Epithelial cell of proximal tubule (primary cell): ENCODE data around the gene MTUS2. TPM values are rescaled to one million over a fixed set of nuclear protein-coding genes. Genes with fewer than 3 reads are reported as not detected.
A peak's percentile ranks its signal among the peaks of the same experiment; 100 is the strongest.

Experiments used
- DNase-seq: peaks from one replicate; pipeline ENCODE4 v3.0.0-alpha.2; 2011; ENCODE audit warnings: low read depth
- H3K4me3 ChIP-seq: 2 replicates; pipeline ENCODE4 v1.5.1; 2011; ENCODE audit warnings: low read depth, mild to moderate bottlenecking, low read length
- total RNA-seq: library from RNA; depleted of rRNA; stranded (reverse); fragments of >200 nt; gene quantifications from 2 replicates; pipeline ENCODE4 v1.2.3, GENCODE V29; 2015
- TF ChIP-seq, protein P1 (sequence below): conservative IDR thresholded peaks from 2 replicates; pipeline ENCODE4 v1.5.1; 2012; ENCODE audit warnings: low read depth, mild to moderate bottlenecking, low read length

Gene MTUS2
- total RNA-seq, 1 donor from 2014 or later = not detected

DNA sequence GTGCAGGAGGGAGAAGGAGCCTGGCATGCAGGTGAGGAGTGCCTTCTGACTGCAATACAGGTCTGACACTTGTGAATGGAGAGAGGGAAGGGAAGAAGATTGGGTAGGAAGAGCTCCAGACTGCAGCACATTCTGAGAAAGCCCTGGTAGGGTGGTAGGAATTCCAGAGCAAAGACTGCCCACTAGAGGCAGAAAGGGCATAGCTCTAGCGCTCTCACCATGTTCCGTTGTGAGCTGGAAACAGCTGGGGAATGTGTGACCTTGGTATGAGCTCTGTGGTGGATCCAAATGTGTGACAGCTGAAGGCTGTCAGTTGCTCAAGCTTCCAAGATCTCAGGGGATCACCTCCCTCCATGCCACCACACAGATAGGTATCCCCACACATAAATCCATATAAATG is 2.9 kb upstream of the MTUS2 start:
- TF ChIP-seq, protein P1, sequence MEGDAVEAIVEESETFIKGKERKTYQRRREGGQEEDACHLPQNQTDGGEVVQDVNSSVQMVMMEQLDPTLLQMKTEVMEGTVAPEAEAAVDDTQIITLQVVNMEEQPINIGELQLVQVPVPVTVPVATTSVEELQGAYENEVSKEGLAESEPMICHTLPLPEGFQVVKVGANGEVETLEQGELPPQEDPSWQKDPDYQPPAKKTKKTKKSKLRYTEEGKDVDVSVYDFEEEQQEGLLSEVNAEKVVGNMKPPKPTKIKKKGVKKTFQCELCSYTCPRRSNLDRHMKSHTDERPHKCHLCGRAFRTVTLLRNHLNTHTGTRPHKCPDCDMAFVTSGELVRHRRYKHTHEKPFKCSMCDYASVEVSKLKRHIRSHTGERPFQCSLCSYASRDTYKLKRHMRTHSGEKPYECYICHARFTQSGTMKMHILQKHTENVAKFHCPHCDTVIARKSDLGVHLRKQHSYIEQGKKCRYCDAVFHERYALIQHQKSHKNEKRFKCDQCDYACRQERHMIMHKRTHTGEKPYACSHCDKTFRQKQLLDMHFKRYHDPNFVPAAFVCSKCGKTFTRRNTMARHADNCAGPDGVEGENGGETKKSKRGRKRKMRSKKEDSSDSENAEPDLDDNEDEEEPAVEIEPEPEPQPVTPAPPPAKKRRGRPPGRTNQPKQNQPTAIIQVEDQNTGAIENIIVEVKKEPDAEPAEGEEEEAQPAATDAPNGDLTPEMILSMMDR = peak; percentile 13
- no peak overlapping the region for H3K4me3 ChIP-seq
- DNase-seq = no peak

DNA sequence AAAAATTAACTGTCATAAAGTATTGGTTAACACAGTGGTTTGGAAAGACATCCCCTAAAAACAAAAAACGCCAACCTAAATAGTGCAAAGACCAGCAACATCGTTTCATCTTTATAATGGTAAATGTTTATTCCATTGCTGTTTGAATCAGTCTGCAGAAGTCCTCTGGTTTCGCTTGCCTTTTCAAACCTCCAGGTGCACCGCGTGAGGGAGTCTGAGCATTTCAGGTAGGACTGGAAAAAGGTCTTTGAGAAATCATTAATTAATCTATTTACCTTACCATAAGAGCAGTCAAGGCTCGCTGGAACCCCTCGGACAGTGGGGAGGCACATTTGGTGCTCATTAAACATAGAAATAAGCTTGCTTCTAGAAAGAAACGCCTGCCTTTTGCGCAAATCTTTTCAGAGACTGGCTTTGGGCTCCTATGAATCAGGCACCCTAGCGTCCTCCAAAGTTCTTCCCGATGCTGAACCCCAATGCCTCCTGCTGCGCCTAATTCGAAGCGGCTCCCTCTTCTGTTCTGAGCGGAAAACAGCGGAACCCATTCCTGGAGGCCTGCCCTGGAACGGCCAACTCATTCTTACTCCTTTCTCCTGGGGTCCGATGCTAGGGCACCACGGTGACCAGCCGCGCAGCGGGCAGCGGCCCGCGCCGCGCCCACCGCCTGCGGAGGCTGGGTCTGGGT is 951 bp upstream of the MTUS2 start:
- TF ChIP-seq, protein P1 = no peak
- no peak for DNase-seq
- H3K4me3 ChIP-seq = no peak overlapping the region

DNA sequence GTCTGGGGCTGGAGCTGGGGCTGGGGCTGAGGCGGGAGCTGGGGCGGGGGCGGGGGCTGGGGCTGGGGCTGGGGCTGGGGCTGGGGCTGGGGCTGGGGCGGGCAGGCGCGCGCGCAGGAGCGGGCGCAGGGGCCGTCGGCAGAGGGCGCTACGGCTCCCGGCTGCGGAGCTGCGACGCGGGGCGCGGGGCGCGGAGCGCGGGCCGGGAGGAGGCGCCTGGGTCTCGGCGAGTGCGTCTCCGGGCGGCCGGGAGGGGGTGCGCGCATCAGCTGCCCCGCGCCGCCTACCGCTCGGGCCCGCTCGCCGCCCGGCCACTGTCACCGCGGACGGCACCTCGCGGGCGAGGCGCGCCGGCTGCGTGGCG is 422 bp upstream of the MTUS2 start:
- TF ChIP-seq, protein P1 = no peak
- no peak overlapping the region for H3K4me3 ChIP-seq
- DNase-seq = no peak

DNA sequence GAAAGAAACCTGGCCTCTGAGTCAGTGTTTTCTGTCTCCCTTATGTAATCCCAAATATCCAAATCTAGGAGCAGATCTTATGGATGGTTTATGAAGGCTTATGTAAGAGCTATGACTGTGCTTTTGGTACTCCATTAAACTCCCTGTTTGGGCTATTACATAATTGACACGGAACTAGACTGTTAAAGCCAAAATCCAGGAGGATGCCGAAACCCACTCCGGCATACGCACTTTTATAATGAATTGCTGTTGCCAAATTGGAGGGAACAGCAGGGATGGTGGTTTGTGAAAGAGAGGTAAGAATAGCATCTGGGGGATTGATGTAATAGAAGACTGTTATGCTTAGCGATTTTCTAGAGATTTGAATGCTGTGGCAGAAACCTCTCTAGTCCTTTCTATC is 2.0 kb downstream of the MTUS2 start:
- H3K4me3 ChIP-seq = no peak overlapping the region
- TF ChIP-seq, protein P1 = no peak

DNA sequence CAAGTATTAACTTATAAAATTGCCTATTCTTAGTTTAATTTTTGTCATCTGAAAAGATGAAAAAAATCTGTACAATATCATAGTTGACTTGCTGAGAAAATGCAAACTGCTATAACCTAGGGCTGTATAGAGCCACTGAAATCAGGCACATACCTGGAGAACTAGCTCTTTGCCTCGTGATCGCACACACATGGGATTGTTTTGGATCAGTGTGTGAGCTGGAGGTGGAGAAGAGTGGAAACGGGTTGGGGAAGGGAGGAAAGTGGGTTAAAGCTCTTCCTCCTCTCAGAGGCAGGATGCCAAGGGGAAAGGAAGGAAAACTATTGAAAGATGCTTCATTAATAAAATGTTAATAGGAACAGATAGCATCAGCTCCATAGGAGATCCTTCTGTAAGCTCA is 2.7 kb downstream of the MTUS2 start:
- no peak for DNase-seq

More for the DNA sequence above, 2.0 kb downstream of the MTUS2 start:
- no peak for DNase-seq

DNA sequence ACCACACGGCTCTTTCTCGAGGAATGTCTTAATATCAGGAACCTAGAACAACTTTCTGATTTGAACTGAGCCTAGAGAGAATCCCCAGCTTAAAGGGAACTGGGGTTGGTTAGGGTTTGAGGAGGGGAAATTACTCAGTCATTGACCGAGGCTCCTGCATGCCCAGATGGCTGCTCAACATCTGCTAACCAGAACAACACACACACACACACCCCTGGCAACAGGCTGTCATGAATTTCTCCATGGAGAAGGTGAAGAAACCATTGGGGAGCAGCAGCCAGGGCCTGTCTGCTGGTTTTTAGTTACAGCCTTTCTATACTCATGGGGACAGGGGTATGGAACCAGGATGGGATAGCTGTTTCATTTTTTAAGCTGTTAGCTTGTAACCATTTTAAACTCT is 5.2 kb downstream of the MTUS2 start:
- no peak overlapping the region for H3K4me3 ChIP-seq

More for the DNA sequence above, 2.7 kb downstream of the MTUS2 start:
- no peak overlapping the region for H3K4me3 ChIP-seq
- TF ChIP-seq, protein P1 = no peak

DNA sequence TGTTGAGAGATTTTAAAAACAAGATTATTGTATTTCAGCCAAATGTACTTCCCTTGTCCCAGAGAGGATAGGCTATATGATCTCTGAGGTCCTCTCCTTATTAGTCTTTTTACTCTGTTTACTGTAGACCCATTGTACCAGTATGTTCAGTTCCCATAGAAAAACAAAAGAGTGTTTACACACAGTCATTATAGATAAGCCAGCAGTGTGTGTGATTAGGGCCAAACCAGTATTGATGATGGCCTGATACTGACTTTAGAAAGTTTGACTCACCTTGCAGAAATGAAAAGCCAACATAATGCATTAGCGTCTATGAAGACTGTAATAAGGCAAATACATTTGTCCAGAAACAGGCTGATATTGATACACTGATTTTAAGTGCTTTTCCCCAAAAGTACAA is 6.2 kb downstream of the MTUS2 start:
- H3K4me3 ChIP-seq = no peak overlapping the region
- no peak for DNase-seq
- TF ChIP-seq, protein P1 = no peak

More for the DNA sequence above, 5.2 kb downstream of the MTUS2 start:
- no peak for DNase-seq
- TF ChIP-seq, protein P1 = no peak
